Measurements from ENCODE around the gene CDH4.

DNA sequence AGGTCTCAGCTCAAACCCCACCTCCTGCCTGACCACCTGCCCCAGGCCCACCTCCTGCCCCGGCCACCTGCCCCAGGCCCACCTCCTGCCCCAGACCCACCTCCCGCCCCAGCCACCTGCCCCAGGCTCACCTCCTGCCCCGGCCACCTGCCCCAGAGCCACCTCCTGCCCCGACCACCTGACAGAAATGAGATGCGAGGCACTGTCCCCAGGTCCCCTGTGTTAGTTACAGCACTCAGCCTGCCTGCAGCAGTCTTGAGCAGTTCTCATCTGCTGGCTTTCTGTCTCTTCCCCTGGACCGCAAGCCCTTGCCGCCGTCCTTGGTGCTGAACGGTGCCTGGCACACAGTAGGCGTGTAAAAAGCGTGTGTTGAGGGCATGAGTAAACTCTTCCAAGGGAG, 79.5 kb downstream of the CDH4 start:
- TF ChIP-seq CHD2 (IDR thresholded peaks at IDR 0.05; ENCODE audit: low read length) (no peak), POLR2A (IDR thresholded peaks at IDR 0.05; ENCODE audit: control extremely low read depth in 1 of 2, low read depth in 2 of 2, low read length in 2 of 2) (no peak), EZH2 (IDR thresholded peaks at IDR 0.05; ENCODE audit: low read depth, low read length, severe bottlenecking) (no peak), EP300 (IDR thresholded peaks at IDR 0.05; ENCODE audit: borderline replicate concordance in 1 of 2, low read depth in 2 of 2, low read length in 2 of 2) (no peak), RNF2 (IDR thresholded peaks at IDR 0.05; ENCODE audit: borderline replicate concordance, low read depth, low read length, missing control alignments, poor library complexity, severe bottlenecking) (no peak), GTF2F1 (IDR thresholded peaks at IDR 0.05; ENCODE audit: borderline replicate concordance, low read depth, low read length) (no peak), HDAC2 (IDR thresholded peaks at IDR 0.05; ENCODE audit: borderline replicate concordance in 1 of 2, low read depth in 2 of 2, low read length in 2 of 2) (no peak), TAF1 (IDR thresholded peaks at IDR 0.05; ENCODE audit: low read depth, low read length) (no peak)
- TF ChIP-seq, protein P1, sequence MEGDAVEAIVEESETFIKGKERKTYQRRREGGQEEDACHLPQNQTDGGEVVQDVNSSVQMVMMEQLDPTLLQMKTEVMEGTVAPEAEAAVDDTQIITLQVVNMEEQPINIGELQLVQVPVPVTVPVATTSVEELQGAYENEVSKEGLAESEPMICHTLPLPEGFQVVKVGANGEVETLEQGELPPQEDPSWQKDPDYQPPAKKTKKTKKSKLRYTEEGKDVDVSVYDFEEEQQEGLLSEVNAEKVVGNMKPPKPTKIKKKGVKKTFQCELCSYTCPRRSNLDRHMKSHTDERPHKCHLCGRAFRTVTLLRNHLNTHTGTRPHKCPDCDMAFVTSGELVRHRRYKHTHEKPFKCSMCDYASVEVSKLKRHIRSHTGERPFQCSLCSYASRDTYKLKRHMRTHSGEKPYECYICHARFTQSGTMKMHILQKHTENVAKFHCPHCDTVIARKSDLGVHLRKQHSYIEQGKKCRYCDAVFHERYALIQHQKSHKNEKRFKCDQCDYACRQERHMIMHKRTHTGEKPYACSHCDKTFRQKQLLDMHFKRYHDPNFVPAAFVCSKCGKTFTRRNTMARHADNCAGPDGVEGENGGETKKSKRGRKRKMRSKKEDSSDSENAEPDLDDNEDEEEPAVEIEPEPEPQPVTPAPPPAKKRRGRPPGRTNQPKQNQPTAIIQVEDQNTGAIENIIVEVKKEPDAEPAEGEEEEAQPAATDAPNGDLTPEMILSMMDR (IDR thresholded peaks at IDR 0.05; ENCODE audit: control extremely low read depth in 1 of 3, insufficient read depth in 1 of 3, low read depth in 1 of 3, low read length in 3 of 3), result no peak
- TF ChIP-seq, protein P2, sequence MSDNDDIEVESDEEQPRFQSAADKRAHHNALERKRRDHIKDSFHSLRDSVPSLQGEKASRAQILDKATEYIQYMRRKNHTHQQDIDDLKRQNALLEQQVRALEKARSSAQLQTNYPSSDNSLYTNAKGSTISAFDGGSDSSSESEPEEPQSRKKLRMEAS (IDR thresholded peaks at IDR 0.05), result no peak
- TF ChIP-seq, protein P3, sequence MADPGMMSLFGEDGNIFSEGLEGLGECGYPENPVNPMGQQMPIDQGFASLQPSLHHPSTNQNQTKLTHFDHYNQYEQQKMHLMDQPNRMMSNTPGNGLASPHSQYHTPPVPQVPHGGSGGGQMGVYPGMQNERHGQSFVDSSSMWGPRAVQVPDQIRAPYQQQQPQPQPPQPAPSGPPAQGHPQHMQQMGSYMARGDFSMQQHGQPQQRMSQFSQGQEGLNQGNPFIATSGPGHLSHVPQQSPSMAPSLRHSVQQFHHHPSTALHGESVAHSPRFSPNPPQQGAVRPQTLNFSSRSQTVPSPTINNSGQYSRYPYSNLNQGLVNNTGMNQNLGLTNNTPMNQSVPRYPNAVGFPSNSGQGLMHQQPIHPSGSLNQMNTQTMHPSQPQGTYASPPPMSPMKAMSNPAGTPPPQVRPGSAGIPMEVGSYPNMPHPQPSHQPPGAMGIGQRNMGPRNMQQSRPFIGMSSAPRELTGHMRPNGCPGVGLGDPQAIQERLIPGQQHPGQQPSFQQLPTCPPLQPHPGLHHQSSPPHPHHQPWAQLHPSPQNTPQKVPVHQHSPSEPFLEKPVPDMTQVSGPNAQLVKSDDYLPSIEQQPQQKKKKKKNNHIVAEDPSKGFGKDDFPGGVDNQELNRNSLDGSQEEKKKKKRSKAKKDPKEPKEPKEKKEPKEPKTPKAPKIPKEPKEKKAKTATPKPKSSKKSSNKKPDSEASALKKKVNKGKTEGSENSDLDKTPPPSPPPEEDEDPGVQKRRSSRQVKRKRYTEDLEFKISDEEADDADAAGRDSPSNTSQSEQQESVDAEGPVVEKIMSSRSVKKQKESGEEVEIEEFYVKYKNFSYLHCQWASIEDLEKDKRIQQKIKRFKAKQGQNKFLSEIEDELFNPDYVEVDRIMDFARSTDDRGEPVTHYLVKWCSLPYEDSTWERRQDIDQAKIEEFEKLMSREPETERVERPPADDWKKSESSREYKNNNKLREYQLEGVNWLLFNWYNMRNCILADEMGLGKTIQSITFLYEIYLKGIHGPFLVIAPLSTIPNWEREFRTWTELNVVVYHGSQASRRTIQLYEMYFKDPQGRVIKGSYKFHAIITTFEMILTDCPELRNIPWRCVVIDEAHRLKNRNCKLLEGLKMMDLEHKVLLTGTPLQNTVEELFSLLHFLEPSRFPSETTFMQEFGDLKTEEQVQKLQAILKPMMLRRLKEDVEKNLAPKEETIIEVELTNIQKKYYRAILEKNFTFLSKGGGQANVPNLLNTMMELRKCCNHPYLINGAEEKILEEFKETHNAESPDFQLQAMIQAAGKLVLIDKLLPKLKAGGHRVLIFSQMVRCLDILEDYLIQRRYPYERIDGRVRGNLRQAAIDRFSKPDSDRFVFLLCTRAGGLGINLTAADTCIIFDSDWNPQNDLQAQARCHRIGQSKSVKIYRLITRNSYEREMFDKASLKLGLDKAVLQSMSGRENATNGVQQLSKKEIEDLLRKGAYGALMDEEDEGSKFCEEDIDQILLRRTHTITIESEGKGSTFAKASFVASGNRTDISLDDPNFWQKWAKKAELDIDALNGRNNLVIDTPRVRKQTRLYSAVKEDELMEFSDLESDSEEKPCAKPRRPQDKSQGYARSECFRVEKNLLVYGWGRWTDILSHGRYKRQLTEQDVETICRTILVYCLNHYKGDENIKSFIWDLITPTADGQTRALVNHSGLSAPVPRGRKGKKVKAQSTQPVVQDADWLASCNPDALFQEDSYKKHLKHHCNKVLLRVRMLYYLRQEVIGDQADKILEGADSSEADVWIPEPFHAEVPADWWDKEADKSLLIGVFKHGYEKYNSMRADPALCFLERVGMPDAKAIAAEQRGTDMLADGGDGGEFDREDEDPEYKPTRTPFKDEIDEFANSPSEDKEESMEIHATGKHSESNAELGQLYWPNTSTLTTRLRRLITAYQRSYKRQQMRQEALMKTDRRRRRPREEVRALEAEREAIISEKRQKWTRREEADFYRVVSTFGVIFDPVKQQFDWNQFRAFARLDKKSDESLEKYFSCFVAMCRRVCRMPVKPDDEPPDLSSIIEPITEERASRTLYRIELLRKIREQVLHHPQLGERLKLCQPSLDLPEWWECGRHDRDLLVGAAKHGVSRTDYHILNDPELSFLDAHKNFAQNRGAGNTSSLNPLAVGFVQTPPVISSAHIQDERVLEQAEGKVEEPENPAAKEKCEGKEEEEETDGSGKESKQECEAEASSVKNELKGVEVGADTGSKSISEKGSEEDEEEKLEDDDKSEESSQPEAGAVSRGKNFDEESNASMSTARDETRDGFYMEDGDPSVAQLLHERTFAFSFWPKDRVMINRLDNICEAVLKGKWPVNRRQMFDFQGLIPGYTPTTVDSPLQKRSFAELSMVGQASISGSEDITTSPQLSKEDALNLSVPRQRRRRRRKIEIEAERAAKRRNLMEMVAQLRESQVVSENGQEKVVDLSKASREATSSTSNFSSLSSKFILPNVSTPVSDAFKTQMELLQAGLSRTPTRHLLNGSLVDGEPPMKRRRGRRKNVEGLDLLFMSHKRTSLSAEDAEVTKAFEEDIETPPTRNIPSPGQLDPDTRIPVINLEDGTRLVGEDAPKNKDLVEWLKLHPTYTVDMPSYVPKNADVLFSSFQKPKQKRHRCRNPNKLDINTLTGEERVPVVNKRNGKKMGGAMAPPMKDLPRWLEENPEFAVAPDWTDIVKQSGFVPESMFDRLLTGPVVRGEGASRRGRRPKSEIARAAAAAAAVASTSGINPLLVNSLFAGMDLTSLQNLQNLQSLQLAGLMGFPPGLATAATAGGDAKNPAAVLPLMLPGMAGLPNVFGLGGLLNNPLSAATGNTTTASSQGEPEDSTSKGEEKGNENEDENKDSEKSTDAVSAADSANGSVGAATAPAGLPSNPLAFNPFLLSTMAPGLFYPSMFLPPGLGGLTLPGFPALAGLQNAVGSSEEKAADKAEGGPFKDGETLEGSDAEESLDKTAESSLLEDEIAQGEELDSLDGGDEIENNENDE (IDR thresholded peaks at IDR 0.05; ENCODE audit: insufficient replicate concordance, low read length), result no peak

Measured in H1 (cell line).